ENCODE measurements around the gene SERINC2. TPM values are rescaled to one million over a fixed set of nuclear protein-coding genes. Genes with fewer than 3 reads are reported as not detected.
A peak's percentile ranks its signal among the peaks of the same experiment; 100 is the strongest.

SERINC2 gene
- total and polyA plus RNA-seq, 10 of the 15 experiments (the other 5 are each of a cell fraction or from before 2014, with no cell fraction given) = 0.02 to 9.4 (median 0.50) TPM

DNA sequence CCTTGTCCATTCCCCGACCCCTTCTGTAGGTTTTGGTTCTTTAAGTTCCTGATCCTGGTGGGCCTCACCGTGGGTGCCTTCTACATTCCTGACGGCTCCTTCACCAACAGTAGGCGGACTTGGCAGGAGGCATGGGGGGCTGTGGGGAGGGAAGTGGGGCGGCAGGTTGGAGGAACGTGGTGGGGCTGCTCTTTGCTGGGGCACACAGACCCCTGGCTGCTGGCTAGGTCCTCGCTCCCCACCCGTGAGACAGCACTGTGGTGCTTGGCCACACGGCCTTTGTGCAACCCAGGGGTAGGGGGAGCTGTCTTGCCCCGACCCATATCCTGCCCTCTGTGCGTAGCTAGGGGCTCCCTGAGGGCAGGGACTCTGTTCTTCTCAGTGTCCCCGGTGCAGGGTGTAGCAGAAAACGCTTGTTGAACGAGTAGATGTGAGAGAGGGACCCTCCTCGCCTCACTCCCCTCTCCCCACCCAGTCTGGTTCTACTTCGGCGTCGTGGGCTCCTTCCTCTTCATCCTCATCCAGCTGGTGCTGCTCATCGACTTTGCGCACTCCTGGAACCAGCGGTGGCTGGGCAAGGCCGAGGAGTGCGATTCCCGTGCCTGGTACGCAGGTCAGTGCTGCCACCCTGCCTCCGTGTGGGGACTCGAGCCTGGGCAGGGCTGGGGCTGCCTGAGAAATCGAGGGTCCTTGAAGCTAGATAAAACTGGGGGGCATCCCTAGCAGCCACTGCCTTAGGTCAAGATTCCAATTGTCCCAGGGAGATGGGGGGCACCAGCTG lies 12.5 kb downstream of the SERINC2 start:
- ChIA-PET SMC1A (ENCODE audit: uncharacterized antibody, unreplicated experiment) (interaction anchor here (1.0 to 8.5 kb wide), 9 partner anchors 11 to 124 kb away, joined by 3 to 135 read pairs (median 5); no protein-coding TSS in a partner anchor), RAD21 (ENCODE audit: unreplicated experiment) (interaction anchor here (1.4 to 9.6 kb wide), 4 partner anchors 30 to 123 kb away, joined by 3 to 99 read pairs (median 52); no protein-coding TSS in a partner anchor), POLR2A (interaction anchor here (0.5 to 2.6 kb wide), 7 partner anchors 15 to 122 kb away, joined by 3 to 16 read pairs (median 5); no protein-coding TSS in a partner anchor), CTCF (interaction anchor here (0.6 to 10.6 kb wide), 9 partner anchors 16 to 263 kb away, joined by 3 to 204 read pairs (median 4); no protein-coding TSS in a partner anchor)
- Histone ChIP-seq H3K27me3 (replicated peaks in 1 of 2; ENCODE audit: control insufficient read depth in 2 of 2, insufficient read depth in 2 of 2, low read length in 1 of 2) (no peaks in the 10 kb centered on the region), H3K36me3 (ENCODE audit: control insufficient read depth in 2 of 2, insufficient read depth in 2 of 2, low read length in 1 of 2) (no peaks in the 10 kb centered on the region; a peak in 1 of 4 replicates), H3K4me1 (ENCODE audit: control insufficient read depth, insufficient read depth, low read length) (peaks cover 11% of the 10 kb centered on the region), H3K4me3 (no peak overlapping the region), H4K20me1 (ENCODE audit: control insufficient read depth, insufficient read depth) (no peaks in the 10 kb centered on the region), H3K9me3 (replicated peaks; ENCODE audit: control insufficient read depth, insufficient read depth, low read length) (no peaks in the 10 kb centered on the region), H3K4me2 (ENCODE audit: control insufficient read depth, insufficient read depth) (no peak overlapping the region), H2AFZ (ENCODE audit: control insufficient read depth, low read depth, low read length) (no peak overlapping the region), H3K79me2 (ENCODE audit: control insufficient read depth, insufficient read depth, low read length) (no peaks in the 10 kb centered on the region), H3K9ac (ENCODE audit: control insufficient read depth, insufficient read depth, low read length) (no peak overlapping the region), H3K27ac (ENCODE audit: control insufficient read depth, insufficient read depth) (no peak overlapping the region)
- FAIRE-seq (no peak), ATAC-seq (no peak), DNase-seq (ENCODE audit: low read depth, low spot score) (no peak)
- 72% methylated on average over 28 of the region's 28 CpGs for WGBS (ENCODE audit: insufficient coverage, insufficient replicate concordance, low lambda C conversion rate, missing lambda C conversion rate)
- BruUV-seq (replicated peaks) = no TSS peak
- in situ Hi-C loops (cut with MboI) (loop anchor here (10.0 kb wide), 2 partner anchors 119 to 241 kb away; no protein-coding TSS in a partner anchor), intact Hi-C loops (cut with micrococcal nuclease; ENCODE audit: unreplicated experiment) (no loop called here)
- TF ChIP-seq IKZF1 (conservative IDR thresholded peaks at IDR 0.05) (no peak), PML (IDR thresholded peaks at IDR 0.05; ENCODE audit: low read length) (no peak), MTA2 (IDR thresholded peaks at IDR 0.05; ENCODE audit: low read depth) (no peak), POLR2A (IDR thresholded peaks at IDR 0.05; ENCODE audit: low read depth, low read length) (no peak), GATAD2B (conservative IDR thresholded peaks at IDR 0.05; ENCODE audit: low read depth) (0 out of 2 replicates have a peak, but pooled peaks have one; percentile 18), ATF7 (IDR thresholded peaks at IDR 0.05; ENCODE audit: low read depth) (no peak), SPI1 (IDR thresholded peaks at IDR 0.05; ENCODE audit: borderline replicate concordance, insufficient read depth, low read depth, low read length) (no peak), MYB (IDR thresholded peaks at IDR 0.05; ENCODE audit: borderline replicate concordance, low read depth, low read length) (no peak)
- TF ChIP-seq, protein P1, sequence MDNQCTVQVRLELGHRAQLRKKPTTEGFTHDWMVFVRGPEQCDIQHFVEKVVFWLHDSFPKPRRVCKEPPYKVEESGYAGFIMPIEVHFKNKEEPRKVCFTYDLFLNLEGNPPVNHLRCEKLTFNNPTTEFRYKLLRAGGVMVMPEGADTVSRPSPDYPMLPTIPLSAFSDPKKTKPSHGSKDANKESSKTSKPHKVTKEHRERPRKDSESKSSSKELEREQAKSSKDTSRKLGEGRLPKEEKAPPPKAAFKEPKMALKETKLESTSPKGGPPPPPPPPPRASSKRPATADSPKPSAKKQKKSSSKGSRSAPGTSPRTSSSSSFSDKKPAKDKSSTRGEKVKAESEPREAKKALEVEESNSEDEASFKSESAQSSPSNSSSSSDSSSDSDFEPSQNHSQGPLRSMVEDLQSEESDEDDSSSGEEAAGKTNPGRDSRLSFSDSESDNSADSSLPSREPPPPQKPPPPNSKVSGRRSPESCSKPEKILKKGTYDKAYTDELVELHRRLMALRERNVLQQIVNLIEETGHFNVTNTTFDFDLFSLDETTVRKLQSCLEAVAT (IDR thresholded peaks at IDR 0.05) = peak; percentile 65; the same call in 1 of the 2 replicates
- TF ChIP-seq, protein P2, sequence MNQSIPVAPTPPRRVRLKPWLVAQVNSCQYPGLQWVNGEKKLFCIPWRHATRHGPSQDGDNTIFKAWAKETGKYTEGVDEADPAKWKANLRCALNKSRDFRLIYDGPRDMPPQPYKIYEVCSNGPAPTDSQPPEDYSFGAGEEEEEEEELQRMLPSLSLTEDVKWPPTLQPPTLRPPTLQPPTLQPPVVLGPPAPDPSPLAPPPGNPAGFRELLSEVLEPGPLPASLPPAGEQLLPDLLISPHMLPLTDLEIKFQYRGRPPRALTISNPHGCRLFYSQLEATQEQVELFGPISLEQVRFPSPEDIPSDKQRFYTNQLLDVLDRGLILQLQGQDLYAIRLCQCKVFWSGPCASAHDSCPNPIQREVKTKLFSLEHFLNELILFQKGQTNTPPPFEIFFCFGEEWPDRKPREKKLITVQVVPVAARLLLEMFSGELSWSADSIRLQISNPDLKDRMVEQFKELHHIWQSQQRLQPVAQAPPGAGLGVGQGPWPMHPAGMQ (IDR thresholded peaks at IDR 0.05; ENCODE audit: borderline replicate concordance) = no peak
- TF ChIP-seq, protein P3, sequence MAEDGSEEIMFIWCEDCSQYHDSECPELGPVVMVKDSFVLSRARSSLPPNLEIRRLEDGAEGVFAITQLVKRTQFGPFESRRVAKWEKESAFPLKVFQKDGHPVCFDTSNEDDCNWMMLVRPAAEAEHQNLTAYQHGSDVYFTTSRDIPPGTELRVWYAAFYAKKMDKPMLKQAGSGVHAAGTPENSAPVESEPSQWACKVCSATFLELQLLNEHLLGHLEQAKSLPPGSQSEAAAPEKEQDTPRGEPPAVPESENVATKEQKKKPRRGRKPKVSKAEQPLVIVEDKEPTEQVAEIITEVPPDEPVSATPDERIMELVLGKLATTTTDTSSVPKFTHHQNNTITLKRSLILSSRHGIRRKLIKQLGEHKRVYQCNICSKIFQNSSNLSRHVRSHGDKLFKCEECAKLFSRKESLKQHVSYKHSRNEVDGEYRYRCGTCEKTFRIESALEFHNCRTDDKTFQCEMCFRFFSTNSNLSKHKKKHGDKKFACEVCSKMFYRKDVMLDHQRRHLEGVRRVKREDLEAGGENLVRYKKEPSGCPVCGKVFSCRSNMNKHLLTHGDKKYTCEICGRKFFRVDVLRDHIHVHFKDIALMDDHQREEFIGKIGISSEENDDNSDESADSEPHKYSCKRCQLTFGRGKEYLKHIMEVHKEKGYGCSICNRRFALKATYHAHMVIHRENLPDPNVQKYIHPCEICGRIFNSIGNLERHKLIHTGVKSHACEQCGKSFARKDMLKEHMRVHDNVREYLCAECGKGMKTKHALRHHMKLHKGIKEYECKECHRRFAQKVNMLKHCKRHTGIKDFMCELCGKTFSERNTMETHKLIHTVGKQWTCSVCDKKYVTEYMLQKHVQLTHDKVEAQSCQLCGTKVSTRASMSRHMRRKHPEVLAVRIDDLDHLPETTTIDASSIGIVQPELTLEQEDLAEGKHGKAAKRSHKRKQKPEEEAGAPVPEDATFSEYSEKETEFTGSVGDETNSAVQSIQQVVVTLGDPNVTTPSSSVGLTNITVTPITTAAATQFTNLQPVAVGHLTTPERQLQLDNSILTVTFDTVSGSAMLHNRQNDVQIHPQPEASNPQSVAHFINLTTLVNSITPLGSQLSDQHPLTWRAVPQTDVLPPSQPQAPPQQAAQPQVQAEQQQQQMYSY (CRISPR knock-in tag; IDR thresholded peaks at IDR 0.05) = no peak
- TF ChIP-seq, protein P4, sequence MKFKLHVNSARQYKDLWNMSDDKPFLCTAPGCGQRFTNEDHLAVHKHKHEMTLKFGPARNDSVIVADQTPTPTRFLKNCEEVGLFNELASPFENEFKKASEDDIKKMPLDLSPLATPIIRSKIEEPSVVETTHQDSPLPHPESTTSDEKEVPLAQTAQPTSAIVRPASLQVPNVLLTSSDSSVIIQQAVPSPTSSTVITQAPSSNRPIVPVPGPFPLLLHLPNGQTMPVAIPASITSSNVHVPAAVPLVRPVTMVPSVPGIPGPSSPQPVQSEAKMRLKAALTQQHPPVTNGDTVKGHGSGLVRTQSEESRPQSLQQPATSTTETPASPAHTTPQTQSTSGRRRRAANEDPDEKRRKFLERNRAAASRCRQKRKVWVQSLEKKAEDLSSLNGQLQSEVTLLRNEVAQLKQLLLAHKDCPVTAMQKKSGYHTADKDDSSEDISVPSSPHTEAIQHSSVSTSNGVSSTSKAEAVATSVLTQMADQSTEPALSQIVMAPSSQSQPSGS (IDR thresholded peaks at IDR 0.05; ENCODE audit: low read length) = no peak
